ENCODE results near the gene SHROOM3.
"Not testable (repeated sequence)": the region's sequence is repeated elsewhere in the genome, so short reads cannot be mapped to it uniquely, and the experiment has no call there.

Gene SHROOM3

GRCh38 chr4:76447393-76447851, 12.4 kb downstream of the SHROOM3 start:
- DNase-seq: no peak

- DNase-seq: no peak
Observed at GRCh38 chr4:76448211-76448610, 13.2 kb downstream of the SHROOM3 start.

- no peak for DNase-seq
Observed at GRCh38 chr4:76449362-76449767, 14.3 kb downstream of the SHROOM3 start.

GRCh38 chr4:76449833-76450232, 14.8 kb downstream of the SHROOM3 start:
- DNase-seq: peak; percentile 8

DNA sequence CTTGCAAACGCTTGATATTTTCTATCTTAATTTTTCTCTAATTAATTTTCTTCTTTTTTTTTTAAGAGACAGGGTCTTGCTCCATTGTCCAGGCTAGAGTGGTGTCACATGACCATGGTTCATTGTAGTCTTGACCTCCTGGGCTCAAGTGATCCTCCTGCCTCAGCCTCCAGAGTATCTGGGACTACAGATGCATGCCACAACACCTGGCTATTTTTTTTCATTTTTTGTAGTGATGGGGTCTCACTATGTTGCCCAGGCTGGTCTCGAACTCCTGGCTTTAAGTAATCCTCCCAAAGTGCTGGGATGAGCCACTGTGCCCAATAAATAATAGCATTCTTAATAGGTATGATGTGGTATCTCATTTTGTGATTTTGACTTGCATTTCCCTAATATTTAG, 18.2 kb downstream of the SHROOM3 start:
- DNase-seq: no peak

DNA sequence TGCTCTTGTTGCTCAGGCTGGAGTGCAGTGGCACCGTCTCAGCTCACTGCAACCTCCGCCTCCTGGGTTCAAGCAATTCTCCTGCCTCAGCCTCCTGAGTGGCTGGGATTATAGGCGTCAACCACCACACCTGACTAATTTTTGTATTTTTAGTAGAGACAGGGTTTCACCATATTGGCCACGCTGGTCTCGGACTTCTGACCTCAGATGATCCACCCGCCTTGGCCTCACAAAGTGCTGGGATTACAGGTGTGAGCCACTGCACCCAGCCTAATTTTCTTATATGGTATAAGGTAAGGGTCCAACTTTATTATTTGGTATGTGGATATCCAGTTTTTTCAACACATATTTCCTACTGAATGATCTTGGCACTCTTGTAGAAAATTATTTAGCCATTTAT, 19.0 kb downstream of the SHROOM3 start:
- not testable (repeated sequence) for DNase-seq

- DNase-seq: no peak
Observed at GRCh38 chr4:76457885-76458284, 22.9 kb downstream of the SHROOM3 start.

- no peak for DNase-seq
Observed at GRCh38 chr4:76458297-76458696, 23.3 kb downstream of the SHROOM3 start.

DNA sequence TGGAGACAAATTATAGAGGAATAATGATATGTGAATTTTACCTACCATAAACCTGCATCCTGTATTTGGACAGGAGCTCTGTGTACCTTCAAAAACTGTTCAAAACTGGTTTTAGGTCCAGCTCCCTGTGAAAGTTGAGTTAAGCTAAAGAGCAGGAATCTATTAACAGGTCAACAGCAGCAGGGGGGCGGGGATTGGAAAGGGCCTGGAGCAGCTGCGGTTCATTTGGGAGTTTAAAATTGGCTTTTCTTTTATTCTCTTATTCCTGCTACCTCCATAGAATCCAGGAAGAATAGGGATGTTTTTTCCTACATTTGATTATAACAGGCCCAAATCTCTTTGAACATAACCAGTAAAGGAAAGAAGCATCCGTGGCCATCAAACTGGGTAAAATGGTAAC, 23.8 kb downstream of the SHROOM3 start:
- peak; percentile 21 for DNase-seq

DNA sequence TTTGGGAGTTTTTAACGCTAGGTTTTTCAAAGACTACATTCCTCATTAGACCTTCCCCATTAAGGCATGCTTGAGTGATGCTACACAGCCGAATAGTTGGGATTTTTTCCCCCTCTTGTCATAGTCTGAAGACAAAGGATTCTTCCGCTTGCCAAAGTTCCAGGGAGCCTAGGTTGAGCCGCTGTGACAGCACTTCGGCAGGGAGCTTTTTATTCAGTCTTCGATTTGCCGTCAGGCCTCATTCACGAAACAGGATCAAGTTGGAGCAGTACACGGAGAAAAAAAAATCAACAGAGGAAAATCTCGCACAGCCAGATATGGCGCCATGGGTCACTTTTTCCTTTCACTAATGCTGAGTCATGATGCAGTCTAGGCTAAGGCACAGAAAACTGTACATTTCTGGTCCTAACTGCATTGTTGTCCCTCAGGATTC, 24.3 kb downstream of the SHROOM3 start:
- DNase-seq: no peak

DNA sequence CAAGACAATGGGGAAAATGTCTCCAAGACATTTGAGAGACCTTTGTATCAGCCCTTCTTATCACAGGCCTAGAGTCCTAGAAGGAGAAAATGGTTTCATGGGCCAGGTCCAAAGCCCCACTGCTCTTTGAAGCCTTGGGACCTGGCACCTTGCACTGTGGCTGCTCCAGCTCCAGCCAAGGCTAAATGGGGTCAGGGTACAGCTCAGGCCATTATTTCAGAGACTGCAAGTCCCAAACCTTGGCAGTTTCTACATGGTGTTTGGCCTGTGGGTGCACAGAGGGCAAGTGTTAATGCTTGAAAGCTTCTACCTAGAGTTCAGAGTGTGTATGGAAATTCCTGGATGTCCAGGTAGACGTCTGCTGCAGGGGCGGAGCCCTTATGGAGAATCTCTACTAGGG, 28.5 kb downstream of the SHROOM3 start:
- DNase-seq: no peak

DNA sequence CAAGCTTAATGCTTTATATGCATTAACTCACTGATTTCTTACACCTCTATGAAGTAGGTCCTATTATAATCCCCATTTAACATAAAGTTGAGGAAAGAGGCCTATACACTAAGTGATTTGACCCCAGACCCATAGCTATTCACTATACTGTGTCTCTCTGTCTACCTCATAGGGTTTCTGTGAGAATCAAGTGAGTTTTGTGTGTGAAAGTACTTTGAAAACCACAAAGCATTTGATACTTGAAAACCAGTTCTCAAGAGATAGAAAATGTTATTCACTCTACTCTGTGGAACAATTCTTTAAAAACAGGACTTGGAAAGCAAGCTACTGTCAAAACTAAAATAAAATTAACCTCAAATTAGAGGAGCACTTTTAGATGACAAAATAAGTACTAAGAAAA, 35.0 kb downstream of the SHROOM3 start:
- DNase-seq: no peak

GRCh38 chr4:76470532-76470931, 35.5 kb downstream of the SHROOM3 start:
- DNase-seq: no peak

GRCh38 chr4:76476571-76476970, 41.5 kb downstream of the SHROOM3 start:
- no peak for DNase-seq

GRCh38 chr4:76484654-76485053, 49.6 kb downstream of the SHROOM3 start:
- no peak for DNase-seq

- peak; percentile 71 for DNase-seq
Observed at GRCh38 chr4:76485450-76485849, 50.4 kb downstream of the SHROOM3 start.

GRCh38 chr4:76486588-76487276, 51.7 kb downstream of the SHROOM3 start:
- no peak for DNase-seq

DNA sequence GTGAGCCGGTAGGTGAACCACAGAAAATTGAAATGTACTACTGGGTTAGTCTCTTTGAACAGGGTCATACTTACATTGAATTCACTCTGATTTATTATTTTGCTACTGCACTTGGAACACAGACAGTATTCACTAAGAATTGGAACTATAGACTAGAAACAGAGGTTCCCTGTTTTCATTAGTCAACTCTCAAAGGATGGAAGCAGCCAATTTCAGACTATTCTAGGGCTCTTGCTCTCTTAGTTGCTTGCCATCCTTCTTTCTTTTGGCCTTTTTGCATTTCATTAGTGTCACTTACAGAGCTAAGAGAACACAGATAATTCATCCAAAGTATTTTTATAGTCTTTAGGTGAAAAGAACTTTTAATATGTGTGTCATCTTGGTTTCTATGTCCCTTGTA, 52.6 kb downstream of the SHROOM3 start:
- no peak for DNase-seq

DNA sequence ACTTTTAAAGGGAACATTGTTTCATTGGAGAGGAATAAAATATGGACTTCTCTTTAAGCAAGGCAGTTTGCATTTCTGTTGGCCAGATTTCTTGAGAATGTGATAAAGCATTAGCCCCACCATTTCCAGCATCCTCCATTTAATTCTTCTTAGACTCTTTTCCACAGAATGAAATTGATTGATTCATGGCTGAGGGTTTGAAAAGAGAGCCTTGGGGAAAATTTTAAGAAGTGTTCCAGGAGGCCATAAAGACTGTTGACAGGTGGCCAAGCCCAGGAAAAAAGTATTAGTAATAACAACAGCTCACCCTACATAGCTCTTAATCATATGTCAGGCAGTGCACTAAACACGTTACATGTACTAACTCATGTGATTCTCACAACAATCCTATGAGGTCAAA, 53.4 kb downstream of the SHROOM3 start:
- no peak for DNase-seq

GRCh38 chr4:76488888-76489685, 54.1 kb downstream of the SHROOM3 start:
- DNase-seq: no peak

DNA sequence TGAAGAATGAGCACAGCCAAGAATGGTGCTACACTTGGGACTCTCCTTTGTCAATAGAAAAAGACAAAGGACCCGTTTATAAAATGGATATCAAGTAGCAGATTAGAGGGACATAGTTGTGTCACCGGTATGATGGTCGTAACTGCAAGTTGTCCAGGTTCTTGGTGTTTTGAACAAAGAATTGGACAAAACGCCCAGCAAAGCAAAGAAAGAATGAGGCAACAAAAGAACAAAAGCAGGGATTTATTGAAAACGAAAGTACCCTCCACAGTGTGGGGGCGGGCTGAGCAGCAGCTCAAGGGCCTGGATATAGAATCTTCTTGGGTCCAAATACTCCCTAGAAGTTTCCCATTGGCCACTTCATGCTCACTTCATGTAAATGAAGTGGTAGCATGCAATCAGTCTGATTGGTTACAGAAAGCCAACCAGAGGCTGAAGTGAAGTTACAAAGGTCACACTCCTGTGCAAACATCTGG, 54.7 kb downstream of the SHROOM3 start:
- DNase-seq: no peak

DNA sequence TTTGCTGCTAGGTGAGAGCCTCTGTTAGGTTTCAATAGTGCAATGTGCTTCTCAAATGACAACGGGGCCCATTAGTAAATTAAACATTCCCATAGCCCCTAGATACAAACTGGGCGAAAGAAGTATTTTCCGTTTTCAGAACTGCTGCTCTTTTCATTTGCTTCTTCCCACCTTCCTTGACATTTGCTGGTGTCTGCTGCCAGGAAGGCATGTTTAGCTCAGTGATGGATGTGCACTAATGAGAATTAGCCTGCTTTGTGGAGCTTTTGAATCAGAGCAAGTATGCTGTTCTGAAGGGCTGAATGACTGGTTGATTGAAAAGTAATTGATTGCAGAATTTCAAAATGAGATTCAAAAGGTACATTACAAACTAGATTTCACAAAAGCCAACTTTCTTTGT, 57.0 kb downstream of the SHROOM3 start:
- DNase-seq: no peak

- DNase-seq: no peak
Observed at GRCh38 chr4:76494243-76494642, 59.2 kb downstream of the SHROOM3 start.

GRCh38 chr4:76494871-76495590, 60.0 kb downstream of the SHROOM3 start:
- no peak for DNase-seq

Measured in NCI-H146 (cell line).